Heart left ventricle (tissue), 16 donors: ENCODE results near the gene NR2F2. TPM values are rescaled to one million over a fixed set of nuclear protein-coding genes. Genes with fewer than 3 reads are reported as not detected.

Experiments used
- ATAC-seq, 4 donors: fragments of 200-7000 bp; cut with Tn5 transposase; one replicate each; pipeline ENCODE4 v1.9.1; 2020 to 2022; ENCODE audit warnings: moderate library complexity in 4 of 4, mild to moderate bottlenecking in 3 of 4, moderate number of reproducible peaks in 1 of 4
- DNase-seq, 5 donors: peaks; one replicate each; pipeline ENCODE4 v3.0.0-alpha.2; 2020
- H3K27ac ChIP-seq, 12 donors: fragments of 200-600 bp; sonication (generic) in 4 of 12; one replicate each; pipeline versions ENCODE4 v1.5.0 to v1.8.0; 2016 to 2022; ENCODE audit warnings: mild to moderate bottlenecking in 2 of 12
- H3K27me3 ChIP-seq, 9 donors: fragments of 200-600 bp; sonication (generic) in 2 of 9; one replicate each; pipeline versions ENCODE4 v1.5.1 to v1.8.0; 2016 to 2022; ENCODE audit warnings: mild to moderate bottlenecking in 3 of 9
- H3K36me3 ChIP-seq, 9 donors: fragments of 200-600 bp; sonication (generic) in 2 of 9; one replicate each; pipeline versions ENCODE4 v1.5.0 to v1.8.0; 2018 to 2022; ENCODE audit warnings: mild to moderate bottlenecking in 2 of 9
- H3K4me1 ChIP-seq, 12 donors: fragments of 200-600 bp; sonication (generic) in 4 of 12; one replicate each; pipeline versions ENCODE4 v1.5.0 to v1.8.0; 2016 to 2022; ENCODE audit warnings: mild to moderate bottlenecking in 3 of 12
- H3K4me3 ChIP-seq, 12 donors: fragments of 200-600 bp; sonication (generic) in 4 of 12; one replicate each; pipeline versions ENCODE4 v1.5.0 to v1.8.0; 2017 to 2022; ENCODE audit warnings: mild to moderate bottlenecking in 9 of 12, moderate library complexity in 4 of 12
- H3K9me3 ChIP-seq, 12 donors: fragments of 200-600 bp; sonication (generic) in 4 of 12; one replicate each; pipeline versions ENCODE4 v1.5.0 to v1.8.0; 2016 to 2022; ENCODE audit warnings: mild to moderate bottlenecking in 1 of 12
- POLR2A ChIP-seq, 2 donors: fragments of 450-650 bp; IDR thresholded peaks; one replicate each; pipeline ENCODE4 v1.6.1; 2017; ENCODE audit warnings: antibody characterized with exemption in 2 of 2, mild to moderate bottlenecking in 2 of 2, moderate library complexity in 2 of 2
- WGBS, 4 donors: extraction: QIAGEN DNeasy Blood & Tissue Kit in 2 of 4; methylation state at CpG; one replicate each; pipeline versions ENCODE4 v1.1.5 to v1.1.7; 2013 to 2018; 5-methylcytosine and 5-hydroxymethylcytosine counted together
- intact Hi-C, 10 donors: fragments of 100-400 bp; cut with DNase I; formaldehyde crosslinking; loops; one replicate each; pipeline versions ENCODE4 v1.11.1 to v1.14.2; 2022
- microRNA counts, 2 donors: library from miRNA; unstranded; fragments of <30 nt; microRNA quantifications; one replicate each; lab custom pipeline; 2016
- polyA plus RNA-seq, 2 donors: library from polyadenylated mRNA; stranded (reverse); fragments of 200-250 nt; gene quantifications; one replicate each; pipeline ENCODE4 v1.2.3, GENCODE V29; 2013
- total RNA-seq, 9 donors: library from RNA; depleted of rRNA in 2 of 9; stranded (reverse); fragments of >200 nt in 2 of 9; fragmentation: NEBNext Ultra II Directional in 3 of 9; extraction: Animal tissue kit (Norgen Biotek cat#: 25700) in 3 of 9; gene quantifications; one replicate each; pipeline versions ENCODE4 v1.1.0 to v1.2.4, GENCODE V29; 2016 to 2023
- TF ChIP-seq, protein P1 (sequence below), 12 donors: fragments of 200-600 bp; sonication (generic) in 4 of 12; IDR thresholded peaks; one replicate each; pipeline versions ENCODE4 v1.5.0 to v1.8.0; 2018 to 2022; ENCODE audit warnings: antibody characterized with exemption in 12 of 12, mild to moderate bottlenecking in 5 of 12
- donor health status: ischemic (EF 13 %, LVEDD 7.1; RV severe dilation, severe dysfunction).
- donor health status: healthy with polysubstance abuse.
- donor health status: DM: no; HTN: yes; CAD: no.
- donor health status: DM: no; HTN: no; CAD: no.
- donor health status: ischemic (EF 25% LVEDD 6.9; RV normal size, moderate dysfunction).
- donor health status: ischemic (EF 25% LVEDD 5.7; RV mildly dilated, moderate dysfunction).
- donor health status: healthy.
- donor health status: DM: yes; HTN: yes; CAD: no.
- donor health status: ischemic (EF 35%, LVEDD 5.7; RV mildly dilated, moderate dysfunction).
- donor health status: nonischemic (EF 11% LVEDD 7.7; RV severe dilation, severe dysfunction).
- donor health status: DM: yes; HTN: yes; CAD: no.
- donor health status: PGD.
- donor health status: ischemic (EF 29% LVEDD 5.4; RV normal size, mild dysfunction).
- donor health status: nonischemic (EF 23%, LVEDD 6.1; RV moderate dilation, normal function).

NR2F2 gene
- total and polyA plus RNA-seq, 11 donors = 11.8 to 22.4 (median 16.1) TPM

DNA sequence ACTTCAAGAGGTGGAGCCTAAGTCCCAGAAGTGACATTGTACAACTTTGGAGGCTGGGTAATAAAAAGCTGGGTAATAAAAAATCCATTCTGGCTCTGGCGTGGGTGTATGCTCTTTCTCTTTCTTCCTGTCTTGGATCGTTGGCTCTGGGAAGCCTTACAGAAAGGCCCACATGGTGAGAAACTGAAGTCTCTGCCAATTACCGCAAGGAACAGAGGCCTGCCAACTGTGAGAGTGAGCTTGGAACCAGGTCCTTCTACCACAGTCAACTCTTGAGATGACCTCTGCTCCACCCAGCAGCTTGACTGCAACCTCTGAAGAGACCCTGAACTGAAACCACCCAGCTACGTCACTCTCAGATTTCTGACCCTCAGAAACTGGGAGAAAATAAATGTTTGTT lies 51.0 kb downstream of the NR2F2 start:
- intact Hi-C loops = no loop called here
- Histone ChIP-seq H3K27me3 (no peaks in the 10 kb centered on the region), H3K9me3 (peaks cover 0 to 22% (median 4%) of the 10 kb centered on the region in 12 donors), H3K4me1 (no peaks in the 10 kb centered on the region), H3K36me3 (no peaks in the 10 kb centered on the region), H3K4me3 (no peak overlapping the region), H3K27ac (no peak overlapping the region)
- 76 to 83% (median 78%) methylated on average over 4 of the region's 4 CpGs for WGBS, 4 donors
- no peak for DNase-seq
- no peak for TF ChIP-seq POLR2A (IDR thresholded peaks at IDR 0.05)
- TF ChIP-seq, protein P1, sequence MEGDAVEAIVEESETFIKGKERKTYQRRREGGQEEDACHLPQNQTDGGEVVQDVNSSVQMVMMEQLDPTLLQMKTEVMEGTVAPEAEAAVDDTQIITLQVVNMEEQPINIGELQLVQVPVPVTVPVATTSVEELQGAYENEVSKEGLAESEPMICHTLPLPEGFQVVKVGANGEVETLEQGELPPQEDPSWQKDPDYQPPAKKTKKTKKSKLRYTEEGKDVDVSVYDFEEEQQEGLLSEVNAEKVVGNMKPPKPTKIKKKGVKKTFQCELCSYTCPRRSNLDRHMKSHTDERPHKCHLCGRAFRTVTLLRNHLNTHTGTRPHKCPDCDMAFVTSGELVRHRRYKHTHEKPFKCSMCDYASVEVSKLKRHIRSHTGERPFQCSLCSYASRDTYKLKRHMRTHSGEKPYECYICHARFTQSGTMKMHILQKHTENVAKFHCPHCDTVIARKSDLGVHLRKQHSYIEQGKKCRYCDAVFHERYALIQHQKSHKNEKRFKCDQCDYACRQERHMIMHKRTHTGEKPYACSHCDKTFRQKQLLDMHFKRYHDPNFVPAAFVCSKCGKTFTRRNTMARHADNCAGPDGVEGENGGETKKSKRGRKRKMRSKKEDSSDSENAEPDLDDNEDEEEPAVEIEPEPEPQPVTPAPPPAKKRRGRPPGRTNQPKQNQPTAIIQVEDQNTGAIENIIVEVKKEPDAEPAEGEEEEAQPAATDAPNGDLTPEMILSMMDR (IDR thresholded peaks at IDR 0.05) = no peak
- ATAC-seq = no peak

DNA sequence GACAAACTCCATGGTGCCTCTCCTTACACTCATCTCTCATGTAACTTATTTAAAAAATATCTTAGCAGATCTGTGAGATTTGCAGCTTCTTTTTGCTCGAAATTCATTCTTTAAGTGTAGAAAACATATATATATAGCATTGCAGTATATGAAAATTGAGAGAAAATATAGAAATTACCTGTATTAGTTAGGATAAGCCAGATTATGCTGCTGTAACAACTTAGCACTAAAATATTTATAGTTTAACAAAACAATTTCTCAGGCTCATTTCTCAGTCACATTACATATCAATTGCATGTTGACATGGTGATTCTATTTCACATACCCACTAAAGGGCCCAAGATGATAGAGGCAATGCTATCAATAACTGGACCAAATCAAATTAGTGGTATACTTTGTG lies 54.7 kb downstream of the NR2F2 start:
- ATAC-seq (no peak), DNase-seq (no peak)
- intact Hi-C loops = no loop called here
- Histone ChIP-seq H3K4me3 (no peak overlapping the region), H3K9me3 (peaks cover 0 to 18% (median 4%) of the 10 kb centered on the region in 12 donors), H3K36me3 (no peaks in the 10 kb centered on the region), H3K4me1 (no peaks in the 10 kb centered on the region), H3K27ac (no peak overlapping the region), H3K27me3 (no peaks in the 10 kb centered on the region)
- WGBS, 4 donors = 49 to 66% (median 61%) methylated on average over 1 of the region's 1 CpG
- TF ChIP-seq, protein P1 (IDR thresholded peaks at IDR 0.05) = no peak
- no peak for TF ChIP-seq POLR2A (IDR thresholded peaks at IDR 0.05)

DNA sequence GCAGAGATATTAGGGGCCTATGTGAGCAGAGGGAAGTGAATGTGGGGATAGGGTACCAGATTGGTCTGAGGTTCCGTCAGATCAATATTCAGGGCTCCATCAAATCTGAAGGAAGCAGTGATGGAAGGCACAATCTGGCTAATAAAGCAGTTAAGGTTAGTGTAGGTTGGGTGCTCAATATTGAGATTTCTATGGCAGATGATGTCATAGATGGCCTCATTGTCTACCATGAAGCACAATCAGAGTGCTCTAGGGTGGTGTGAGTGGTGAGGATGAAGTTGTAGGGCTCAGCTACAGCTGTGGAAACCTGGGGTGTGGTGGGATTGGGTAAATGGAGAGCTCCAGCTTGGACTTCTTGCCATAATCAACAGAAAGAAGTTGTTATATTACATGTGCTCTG lies 58.2 kb downstream of the NR2F2 start:
- TF ChIP-seq, protein P1 (IDR thresholded peaks at IDR 0.05) = no peak
- no peak for TF ChIP-seq POLR2A (IDR thresholded peaks at IDR 0.05)
- WGBS, 4 donors = 0 to 70% (median 49%) methylated on average over 1 of the region's 1 CpG
- Histone ChIP-seq H3K9me3 (peaks cover 0 to 18% (median 4%) of the 10 kb centered on the region in 12 donors), H3K36me3 (no peaks in the 10 kb centered on the region), H3K27ac (no peak overlapping the region), H3K4me1 (no peaks in the 10 kb centered on the region), H3K4me3 (no peak overlapping the region), H3K27me3 (no peaks in the 10 kb centered on the region)
- intact Hi-C loops = no loop called here
- ATAC-seq = no peak
- DNase-seq = no peak

MicroRNAs encoded within 50 kb of the gene (microRNA counts, 767-probe panel; counts per million panel counts)
- 0 to 71.6 counts per million in 2 donors for microRNA hsa-miR-1469 (lab: Ali Mortazavi, UCI)
